Keratinocyte (primary cell): Measurements from ENCODE around the gene RAC2. TPM values are rescaled to one million over a fixed set of nuclear protein-coding genes. Genes with fewer than 3 reads are reported as not detected.

Experiments used
- DNase-seq: peaks from one replicate; pipeline ENCODE4 v3.0.0-alpha.2; 2011; ENCODE audit warnings: low read depth, missing footprints, low spot score
- FAIRE-seq: peaks from 2 replicates; lab custom pipeline; 2011; peaks lifted over from hg19 to GRCh38; lab: Jason Lieb, UNC
- H2AFZ ChIP-seq: 2 replicates; pipeline ENCODE4 v1.6.0; 2012; ENCODE audit warnings: low read length, control low read depth, inconsistent platforms; ENCODE audit not compliant: control insufficient read depth
- H3K27ac ChIP-seq: 2 replicates; pipeline ENCODE4 v1.5.1; 2011; ENCODE audit warnings: low read length; ENCODE audit not compliant: control insufficient read depth, insufficient read depth
- H3K27me3 ChIP-seq: 3 replicates; pipeline ENCODE4 v1.6.0; 2011; ENCODE audit warnings: low read length; ENCODE audit not compliant: control insufficient read depth, insufficient read depth; ENCODE audit errors: extremely low read depth
- H3K36me3 ChIP-seq, 2 experiments: 2 replicates in 1 of 2; 3 replicates in 1 of 2; pipeline ENCODE4 v1.5.1; 2011; ENCODE audit warnings: low read length in 2 of 2, mild to moderate bottlenecking in 1 of 2; ENCODE audit not compliant: control insufficient read depth in 2 of 2, insufficient read depth in 2 of 2; ENCODE audit errors: extremely low read depth in 1 of 2
- H3K4me1 ChIP-seq: 3 replicates; pipeline ENCODE4 v1.5.1; 2011; ENCODE audit warnings: low read length; ENCODE audit not compliant: control insufficient read depth, insufficient read depth; ENCODE audit errors: extremely low read depth
- H3K4me2 ChIP-seq: 3 replicates; pipeline ENCODE4 v1.6.0; 2011; ENCODE audit warnings: low read depth, low read length; ENCODE audit not compliant: control insufficient read depth, insufficient read depth; ENCODE audit errors: extremely low read depth
- H3K4me3 ChIP-seq, 3 experiments: fragments of 200-600 bp in 1 of 3; sonication (generic) in 1 of 3; 2 replicates in 2 of 3; 3 replicates in 1 of 3; pipeline ENCODE4 v1.5.1; 2011 to 2016; ENCODE audit warnings: low read length in 3 of 3, mild to moderate bottlenecking in 3 of 3, control low read depth in 2 of 3, inconsistent platforms in 1 of 3, low read depth in 1 of 3, mixed read lengths in 1 of 3, mixed run types in 1 of 3, moderate library complexity in 1 of 3; ENCODE audit not compliant: control insufficient read depth in 2 of 3, insufficient read depth in 2 of 3; ENCODE audit errors: extremely low read depth in 1 of 3
- H3K79me2 ChIP-seq: 2 replicates; pipeline ENCODE4 v1.6.0; 2012; ENCODE audit warnings: low read length; ENCODE audit not compliant: control insufficient read depth, insufficient read depth
- H3K9ac ChIP-seq: 3 replicates; pipeline ENCODE4 v1.6.0; 2011; ENCODE audit warnings: low read length; ENCODE audit not compliant: control insufficient read depth, insufficient read depth; ENCODE audit errors: extremely low read depth
- H3K9me1 ChIP-seq: 3 replicates; pipeline ENCODE4 v1.6.0; 2011; ENCODE audit warnings: low read length; ENCODE audit not compliant: control insufficient read depth, insufficient read depth; ENCODE audit errors: extremely low read depth
- H3K9me3 ChIP-seq: 2 replicates; pipeline ENCODE4 v1.5.1; 2012; ENCODE audit warnings: low read depth, low read length; ENCODE audit not compliant: control insufficient read depth
- H4K20me1 ChIP-seq: 3 replicates; pipeline ENCODE4 v1.6.0; 2011; ENCODE audit warnings: low read length; ENCODE audit not compliant: control insufficient read depth, insufficient read depth; ENCODE audit errors: extremely low read depth
- EZH2 ChIP-seq: IDR thresholded peaks from one replicate; pipeline ENCODE4 v1.6.1; 2012; ENCODE audit warnings: inconsistent platforms, mild to moderate bottlenecking, low read length, moderate library complexity
- dilution Hi-C: fragments of 300-500 bp; cut with MboI; formaldehyde crosslinking; loops from one replicate; pipeline ENCODE4 v1.7.0; 2020; ENCODE audit warnings: low sequenced_read_pairs; ENCODE audit not compliant: extremely low pct_ligation_motif_present
- polyA plus RNA-seq, 5 experiments: library from polyadenylated mRNA; depleted of rRNA in 3 of 5; stranded (reverse) in 3 of 5; stranded (forward) in 1 of 5; unstranded in 1 of 5; fragments of >200 nt; gene quantifications; 1 replicate in 1 of 5; 2 replicates in 3 of 5; 3 replicates in 1 of 5; pipeline versions ENCODE4 v1.2.1 to v1.2.3, GENCODE V29; 2011 to 2012; ENCODE audit warnings: missing spikeins in 2 of 5, low read depth in 1 of 5, low replicate concordance in 1 of 5
- TF ChIP-seq, protein P1 (sequence below), 3 experiments: IDR thresholded peaks in 1 of 3; conservative IDR thresholded peaks in 1 of 3; optimal IDR thresholded peaks in 1 of 3; 2 replicates in 2 of 3; 3 replicates in 1 of 3; pipeline versions ENCODE3 to v1.5.1; 2011; ENCODE audit warnings: low read length in 3 of 3, mild to moderate bottlenecking in 3 of 3, moderate library complexity in 2 of 3, control low read depth in 1 of 3, inconsistent platforms in 1 of 3; ENCODE audit not compliant: insufficient read depth in 2 of 3; ENCODE audit errors: extremely low read depth in 1 of 3

The RAC2 gene
- polyA plus RNA-seq, 1 donor (not counting 4 experiments of a cell fraction or from before 2014, with no cell fraction given) = 78.6 TPM

DNA sequence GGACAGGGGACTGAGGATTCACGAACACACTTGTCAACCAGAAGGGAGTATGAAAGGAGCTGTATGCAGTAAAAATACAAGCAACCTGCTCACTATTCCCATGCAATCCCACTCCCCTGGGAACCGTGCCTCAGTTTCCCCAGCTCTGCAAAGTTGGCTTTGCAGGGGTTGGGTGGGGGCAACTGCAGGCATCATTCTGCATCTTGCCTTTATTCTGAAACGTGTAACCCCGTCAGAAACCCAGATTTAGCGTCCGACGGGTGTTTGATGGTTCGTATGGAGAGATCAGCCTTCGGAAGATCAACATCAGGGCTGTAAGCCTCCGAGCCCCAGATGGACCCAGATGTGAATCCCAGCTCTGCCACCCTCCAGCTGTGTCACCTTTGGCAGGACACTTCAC is 41.9 kb upstream of the RAC2 start:
- no peaks in the 10 kb centered on the region for H3K9me1 ChIP-seq
- no peaks in the 10 kb centered on the region for H3K79me2 ChIP-seq
- no peaks in the 10 kb centered on the region for H3K36me3 ChIP-seq
- no peak overlapping the region for H3K27ac ChIP-seq
- no peak overlapping the region for H3K4me3 ChIP-seq
- H3K4me2 ChIP-seq = no peak overlapping the region
- peaks cover 22% of the 10 kb centered on the region for H3K27me3 ChIP-seq
- dilution Hi-C loops = no loop called here
- no peaks in the 10 kb centered on the region for H4K20me1 ChIP-seq
- peaks cover 13% of the 10 kb centered on the region for H3K4me1 ChIP-seq
- TF ChIP-seq, protein P1, sequence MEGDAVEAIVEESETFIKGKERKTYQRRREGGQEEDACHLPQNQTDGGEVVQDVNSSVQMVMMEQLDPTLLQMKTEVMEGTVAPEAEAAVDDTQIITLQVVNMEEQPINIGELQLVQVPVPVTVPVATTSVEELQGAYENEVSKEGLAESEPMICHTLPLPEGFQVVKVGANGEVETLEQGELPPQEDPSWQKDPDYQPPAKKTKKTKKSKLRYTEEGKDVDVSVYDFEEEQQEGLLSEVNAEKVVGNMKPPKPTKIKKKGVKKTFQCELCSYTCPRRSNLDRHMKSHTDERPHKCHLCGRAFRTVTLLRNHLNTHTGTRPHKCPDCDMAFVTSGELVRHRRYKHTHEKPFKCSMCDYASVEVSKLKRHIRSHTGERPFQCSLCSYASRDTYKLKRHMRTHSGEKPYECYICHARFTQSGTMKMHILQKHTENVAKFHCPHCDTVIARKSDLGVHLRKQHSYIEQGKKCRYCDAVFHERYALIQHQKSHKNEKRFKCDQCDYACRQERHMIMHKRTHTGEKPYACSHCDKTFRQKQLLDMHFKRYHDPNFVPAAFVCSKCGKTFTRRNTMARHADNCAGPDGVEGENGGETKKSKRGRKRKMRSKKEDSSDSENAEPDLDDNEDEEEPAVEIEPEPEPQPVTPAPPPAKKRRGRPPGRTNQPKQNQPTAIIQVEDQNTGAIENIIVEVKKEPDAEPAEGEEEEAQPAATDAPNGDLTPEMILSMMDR (optimal IDR thresholded peaks at IDR 0.05 in 1 of 3, IDR thresholded peaks at IDR 0.05 in 1 of 3, conservative IDR thresholded peaks at IDR 0.05 in 1 of 3; ENCODE audit: extremely low read depth in 1 of 3, insufficient read depth in 2 of 3, low read length in 3 of 3) = no peak
- no peak for TF ChIP-seq EZH2
- no peak overlapping the region for H3K9ac ChIP-seq
- FAIRE-seq (no peak), DNase-seq (no peak)
- H3K9me3 ChIP-seq = no peaks in the 10 kb centered on the region
- H2AFZ ChIP-seq = no peak overlapping the region

DNA sequence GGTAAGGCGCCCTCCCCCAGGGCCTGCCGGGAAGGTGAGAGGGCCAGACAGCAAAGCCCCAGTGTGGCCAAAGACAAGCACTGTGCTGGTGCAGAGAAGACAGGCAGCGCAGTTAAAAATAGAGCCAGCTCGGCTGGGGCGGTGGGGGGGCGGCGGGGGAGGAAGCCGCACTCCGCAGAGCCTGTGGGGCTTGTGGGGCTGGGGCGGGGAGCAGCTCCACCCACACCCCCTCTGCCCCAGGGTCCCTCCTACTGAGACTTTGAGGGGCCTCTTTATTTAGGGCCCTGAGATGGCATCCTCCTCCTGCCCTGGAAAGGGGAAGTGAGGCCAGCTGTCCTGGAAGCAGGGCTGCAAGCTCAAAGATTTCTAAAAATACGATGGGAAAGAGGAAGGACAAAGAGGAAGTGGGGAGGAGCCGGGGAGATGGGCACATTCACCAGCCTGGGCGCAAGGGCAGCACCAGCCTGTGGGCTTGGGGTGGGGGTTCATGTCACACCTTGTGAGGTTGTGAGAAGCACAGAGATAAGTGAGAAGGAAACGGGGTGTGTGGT is 40.8 kb upstream of the RAC2 start:
- no peak overlapping the region for H3K4me3 ChIP-seq
- H3K4me1 ChIP-seq = peaks cover 13% of the 10 kb centered on the region
- H4K20me1 ChIP-seq = no peaks in the 10 kb centered on the region
- H3K27me3 ChIP-seq = peaks cover 22% of the 10 kb centered on the region
- FAIRE-seq = no peak
- TF ChIP-seq, protein P1 (optimal IDR thresholded peaks at IDR 0.05 in 1 of 3, IDR thresholded peaks at IDR 0.05 in 1 of 3, conservative IDR thresholded peaks at IDR 0.05 in 1 of 3; ENCODE audit: extremely low read depth in 1 of 3, insufficient read depth in 2 of 3, low read length in 3 of 3) = no peak
- no peak for TF ChIP-seq EZH2
- no peaks in the 10 kb centered on the region for H3K79me2 ChIP-seq
- H3K4me2 ChIP-seq = no peak overlapping the region
- no peak for DNase-seq
- no peaks in the 10 kb centered on the region for H3K36me3 ChIP-seq
- H2AFZ ChIP-seq = no peak overlapping the region
- no peaks in the 10 kb centered on the region for H3K9me3 ChIP-seq
- H3K9ac ChIP-seq = no peak overlapping the region
- dilution Hi-C loops = no loop called here
- no peak overlapping the region for H3K27ac ChIP-seq
- no peaks in the 10 kb centered on the region for H3K9me1 ChIP-seq
